ENCODE data around the gene DDA1.

GRCh38 chr19:17357078-17357666, 47.8 kb downstream of the DDA1 start:
- TF ChIP-seq YY1 (IDR thresholded peaks at IDR 0.05; ENCODE audit: low read depth) (no peak), TAF1 (IDR thresholded peaks at IDR 0.05; ENCODE audit: low read depth) (no peak), EGR1 (IDR thresholded peaks at IDR 0.05) (no peak), ZBTB7A (IDR thresholded peaks at IDR 0.05; ENCODE audit: low read depth) (no peak), TCF12 (IDR thresholded peaks at IDR 0.05; ENCODE audit: low read depth) (no peak), FOXM1 (IDR thresholded peaks at IDR 0.05; ENCODE audit: borderline replicate concordance, low read depth) (no peak), CEBPB (IDR thresholded peaks at IDR 0.05) (0 out of 2 replicates have a peak, but pooled peaks have one; percentile 19), RAD21 (IDR thresholded peaks at IDR 0.05; ENCODE audit: low read depth) (no peak), USF1 (IDR thresholded peaks at IDR 0.05) (no peak), REST (IDR thresholded peaks at IDR 0.05; ENCODE audit: low read depth) (no peak)
